ENCODE data around the gene EDIL3. TPM values are rescaled to one million over a fixed set of nuclear protein-coding genes. Genes with fewer than 3 reads are reported as not detected.

EDIL3 gene
- total RNA-seq, 1 experiment from 2014 or later = 0.32 TPM

GRCh38 chr5:84406111-84406510 lies 21.4 kb upstream of the EDIL3 start:
- intact Hi-C loops (cut with micrococcal nuclease) = no loop called here
- POLR2A ChIA-PET = no interaction called here
- no peaks in the 10 kb centered on the region for H3K9me2 ChIP-seq (ENCODE audit: insufficient read depth)
- no peak overlapping the region for H2AFZ ChIP-seq (ENCODE audit: low read depth, low read length, poor library complexity, severe bottlenecking)
- no peak overlapping the region for H3K4me2 ChIP-seq (ENCODE audit: low read length)
- CTCF ChIA-PET = no interaction called here
- H3K4me3 ChIP-seq (replicated peaks in 1 of 2; ENCODE audit: low read depth in 1 of 2, low read length in 2 of 2) = no peak overlapping the region
- H3K4me1 ChIP-seq (ENCODE audit: control insufficient read depth in 1 of 2, insufficient read depth in 2 of 2, low read length in 2 of 2) = no peaks in the 10 kb centered on the region
- no peaks in the 10 kb centered on the region for H4K20me1 ChIP-seq (ENCODE audit: insufficient read depth)
- DNase-seq (ENCODE audit: low read depth, low spot score) (no peak), ATAC-seq (no peak)
- no TSS peak for BruUV-seq (replicated peaks)
- RAD21 ChIA-PET (ENCODE audit: low non-redundant PET in 1 of 2, low total read pairs in 2 of 2, uncharacterized antibody in 2 of 2, unreplicated experiment in 2 of 2) = no interaction called here
- H3K79me2 ChIP-seq (ENCODE audit: insufficient read depth, low read length) = no peaks in the 10 kb centered on the region
- H3K27ac ChIP-seq (ENCODE audit: low read depth, low read length) = no peak overlapping the region
- TF ChIP-seq CBX3 (IDR thresholded peaks at IDR 0.05; ENCODE audit: low read depth) (no peak), ELF1 (IDR thresholded peaks at IDR 0.05; ENCODE audit: borderline replicate concordance, low read depth) (no peak), POLR2AphosphoS5 (IDR thresholded peaks at IDR 0.05; ENCODE audit: low read depth, low read length) (no peak), TCF7L2 (IDR thresholded peaks at IDR 0.05; ENCODE audit: borderline replicate concordance, extremely low read depth, insufficient read depth, insufficient read length) (no peak), SP1 (IDR thresholded peaks at IDR 0.05; ENCODE audit: low read depth) (no peak), REST (IDR thresholded peaks at IDR 0.05; ENCODE audit: low read depth) (no peak), SIN3A (IDR thresholded peaks at IDR 0.05; ENCODE audit: low read depth) (no peak), POLR2A (IDR thresholded peaks at IDR 0.05; ENCODE audit: borderline replicate concordance, extremely low read depth, insufficient read depth, insufficient read length) (no peak), MAX (IDR thresholded peaks at IDR 0.05) (no peak), CTCF (IDR thresholded peaks at IDR 0.05 in 2 of 3, conservative IDR thresholded peaks at IDR 0.05 in 1 of 3; ENCODE audit: borderline replicate concordance in 1 of 3, insufficient read depth in 1 of 3, low read depth in 2 of 3, low read length in 2 of 3) (no peak), SRF (IDR thresholded peaks at IDR 0.05; ENCODE audit: low read depth) (no peak), ZFX (IDR thresholded peaks at IDR 0.05) (no peak), ZNF274 (IDR thresholded peaks at IDR 0.05; ENCODE audit: low read depth, low read length) (no peak), JUND (IDR thresholded peaks at IDR 0.05) (no peak), EGR1 (IDR thresholded peaks at IDR 0.05; ENCODE audit: low read depth) (no peak)
- H3K36me3 ChIP-seq (ENCODE audit: control insufficient read depth in 1 of 2, insufficient read depth in 2 of 2, low read length in 2 of 2) = no peaks in the 10 kb centered on the region
- H3K27me3 ChIP-seq (ENCODE audit: insufficient read depth, low read length) = no peaks in the 10 kb centered on the region
- H3K9me3 ChIP-seq (ENCODE audit: control insufficient read depth in 1 of 2, insufficient read depth in 1 of 2, low read depth in 1 of 2, low read length in 2 of 2) = no peaks in the 10 kb centered on the region
- no peak overlapping the region for H3K9ac ChIP-seq (ENCODE audit: low read length)

Data from HCT116 (cell line).